HepG2 (cell line): Measurements from ENCODE around the gene RSPRY1. TPM values are rescaled to one million over a fixed set of nuclear protein-coding genes. Genes with fewer than 3 reads are reported as not detected.
A peak's percentile ranks its signal among the peaks of the same experiment; 100 is the strongest.

Source experiments
- ATF4 ChIP-seq, 2 experiments: fragments of 450-650 bp in 1 of 2; sonication (generic) in 1 of 2; formaldehyde crosslinking; IDR thresholded peaks; 2 replicates each; pipeline versions ENCODE4 v1.5.0 to v1.8.0; 2020 to 2022; ENCODE audit warnings: mild to moderate bottlenecking in 1 of 2, missing genetic modification reagents in 1 of 2
- CENPX ChIP-seq: sonication (generic); formaldehyde crosslinking; IDR thresholded peaks from 2 replicates; pipeline ENCODE4 v1.9.0; 2021; ENCODE audit warnings: mild to moderate bottlenecking, missing genetic modification reagents, moderate library complexity
- ESRRA ChIP-seq: sonication (generic); formaldehyde crosslinking; IDR thresholded peaks from 2 replicates; pipeline ENCODE4 v1.5.1; 2020; ENCODE audit warnings: mild to moderate bottlenecking, low read depth, missing genetic modification reagents
- FIP1L1 ChIP-seq: fragments of 200-400 bp; formaldehyde crosslinking; IDR thresholded peaks from 2 replicates; pipeline ENCODE4 v1.6.1; 2018; ENCODE audit warnings: low read depth, mild to moderate bottlenecking, low read length, moderate library complexity, borderline replicate concordance; ENCODE audit not compliant: insufficient read depth
- GATAD1 ChIP-seq: IDR thresholded peaks from 2 replicates; pipeline ENCODE4 v1.6.1; 2016; ENCODE audit warnings: missing genetic modification reagents, missing compliant biosample characterization
- KDM2A ChIP-seq: sonication (generic); formaldehyde crosslinking; IDR thresholded peaks from 2 replicates; pipeline ENCODE4 v1.4.0; 2020; ENCODE audit warnings: low read depth, missing genetic modification reagents, borderline replicate concordance
- LCORL ChIP-seq, 2 experiments: fragments of 450-650 bp in 1 of 2; sonication (generic) in 1 of 2; formaldehyde crosslinking in 1 of 2; IDR thresholded peaks; 2 replicates each; pipeline versions ENCODE4 v1.5.0 to v1.6.1; 2017 to 2020; ENCODE audit warnings: antibody characterized with exemption in 1 of 2, missing genetic modification reagents in 1 of 2
- MED13 ChIP-seq: sonication (generic); formaldehyde crosslinking; IDR thresholded peaks from 2 replicates; pipeline ENCODE4 v1.5.0; 2020; ENCODE audit warnings: missing genetic modification reagents
- NCOA2 ChIP-seq: sonication (generic); formaldehyde crosslinking; IDR thresholded peaks from 2 replicates; pipeline ENCODE4 v1.8.0; 2022; ENCODE audit warnings: inconsistent platforms
- NR2C2 ChIP-seq: sonication (generic); formaldehyde crosslinking; IDR thresholded peaks from 2 replicates; pipeline ENCODE4 v1.4.0; 2020; ENCODE audit warnings: missing genetic modification reagents, mild to moderate bottlenecking, moderate library complexity, borderline replicate concordance
- NR2F6 ChIP-seq, 2 experiments: IDR thresholded peaks; 2 replicates each; pipeline ENCODE4 v1.6.1; 2016; ENCODE audit warnings: antibody characterized with exemption in 1 of 2, mild to moderate bottlenecking in 1 of 2
- PRPF4 ChIP-seq: fragments of 200-400 bp; formaldehyde crosslinking; IDR thresholded peaks from 2 replicates; pipeline ENCODE4 v1.6.1; 2016; ENCODE audit warnings: low read length, low read depth; ENCODE audit not compliant: poor library complexity, severe bottlenecking
- SMAD1 ChIP-seq: sonication (generic); formaldehyde crosslinking; IDR thresholded peaks from 2 replicates; pipeline ENCODE4 v1.4.0; 2020; ENCODE audit warnings: missing genetic modification reagents, low read depth, mild to moderate bottlenecking, borderline replicate concordance
- SP1 ChIP-seq, 2 experiments: fragments of 450-650 bp in 1 of 2; sonication (generic) in 1 of 2; formaldehyde crosslinking in 1 of 2; IDR thresholded peaks; 2 replicates each; pipeline versions ENCODE4 v1.4.0 to v1.6.1; 2016 to 2020; ENCODE audit warnings: missing genetic modification reagents in 1 of 2
- ZFP36L1 ChIP-seq: sonication (generic); formaldehyde crosslinking; IDR thresholded peaks from 2 replicates; pipeline ENCODE4 v1.8.0; 2022; ENCODE audit warnings: mild to moderate bottlenecking, missing genetic modification reagents, moderate library complexity
- ZNF24 ChIP-seq: fragments of 450-650 bp; IDR thresholded peaks from 2 replicates; pipeline ENCODE4 v1.6.1; 2017; ENCODE audit warnings: antibody characterized with exemption, mild to moderate bottlenecking
- ZNF263 ChIP-seq: sonication (generic); formaldehyde crosslinking; IDR thresholded peaks from 2 replicates; pipeline ENCODE4 v1.4.0; 2020; ENCODE audit warnings: missing genetic modification reagents
- ZNF264 ChIP-seq: sonication (generic); formaldehyde crosslinking; IDR thresholded peaks from 2 replicates; pipeline ENCODE4 v1.4.0; 2020; ENCODE audit warnings: missing genetic modification reagents
- ZNF33A ChIP-seq: sonication (generic); formaldehyde crosslinking; IDR thresholded peaks from 2 replicates; pipeline ENCODE4 v1.5.1; 2020; ENCODE audit warnings: missing genetic modification reagents, mild to moderate bottlenecking, moderate library complexity, borderline replicate concordance
- ZNF468 ChIP-seq: sonication (generic); formaldehyde crosslinking; IDR thresholded peaks from 2 replicates; pipeline ENCODE4 v1.8.0; 2022; ENCODE audit warnings: mild to moderate bottlenecking, moderate library complexity, missing genetic modification reagents
- ZNF546 ChIP-seq: sonication (generic); formaldehyde crosslinking; conservative IDR thresholded peaks from 2 replicates; pipeline ENCODE4 v1.8.1; 2023; ENCODE audit warnings: mild to moderate bottlenecking, missing genetic modification reagents
- ZNF564 ChIP-seq: sonication (generic); formaldehyde crosslinking; IDR thresholded peaks from 2 replicates; pipeline ENCODE4 v1.8.1; 2023; ENCODE audit warnings: mild to moderate bottlenecking, missing genetic modification reagents
- ZNF598 ChIP-seq: sonication (generic); formaldehyde crosslinking; IDR thresholded peaks from 2 replicates; pipeline ENCODE4 v1.5.1; 2020; ENCODE audit warnings: mild to moderate bottlenecking, missing genetic modification reagents, borderline replicate concordance
- ZNF713 ChIP-seq: sonication (generic); formaldehyde crosslinking; IDR thresholded peaks from 2 replicates; pipeline ENCODE4 v1.4.0; 2020; ENCODE audit warnings: mild to moderate bottlenecking, missing genetic modification reagents
- ZNF83 ChIP-seq: sonication (generic); formaldehyde crosslinking; IDR thresholded peaks from 2 replicates; pipeline ENCODE4 v1.4.0; 2020; ENCODE audit warnings: missing genetic modification reagents, mild to moderate bottlenecking, borderline replicate concordance
- ZSCAN12 ChIP-seq: sonication (generic); formaldehyde crosslinking; IDR thresholded peaks from 2 replicates; pipeline ENCODE4 v1.9.0; 2021; ENCODE audit warnings: mild to moderate bottlenecking, missing genetic modification reagents
- polyA plus RNA-seq, 8 experiments: library from polyadenylated mRNA; depleted of rRNA in 3 of 8; stranded (reverse) in 7 of 8; unstranded in 1 of 8; fragments of >200 nt; fragmentation: Illumina TruSeq in 4 of 8; extraction: Trizol in 4 of 8; gene quantifications; 2 replicates each; pipeline versions ENCODE4 v1.2.1 to v1.2.3, GENCODE V29; 2011 to 2016; ENCODE audit warnings: low read depth in 4 of 8, missing spikeins in 1 of 8, mixed read lengths in 1 of 8; ENCODE audit not compliant: insufficient read depth in 1 of 8
- total RNA-seq, 5 experiments: library from RNA; depleted of rRNA; stranded (reverse); fragments of >200 nt; fragmentation: Illumina TruSeq; extraction: Trizol; gene quantifications; 2 replicates each; pipeline ENCODE4 v1.2.3, GENCODE V29; 2016; ENCODE audit warnings: low read depth in 1 of 5
- TF ChIP-seq, protein P1 (sequence below): sonication (generic); formaldehyde crosslinking; IDR thresholded peaks from 2 replicates; pipeline ENCODE4 v1.8.0; 2022; ENCODE audit warnings: low read depth, missing genetic modification reagents
- TF ChIP-seq, protein P2 (sequence below): sonication (generic); formaldehyde crosslinking; IDR thresholded peaks from 2 replicates; pipeline ENCODE4 v1.4.0; 2020; ENCODE audit warnings: mild to moderate bottlenecking, missing genetic modification reagents

Gene RSPRY1
- total and polyA plus RNA-seq, 2 of the 13 experiments (the other 11 are each of a cell fraction or from before 2014, with no cell fraction given) = 53.4 to 61.0 TPM

DNA sequence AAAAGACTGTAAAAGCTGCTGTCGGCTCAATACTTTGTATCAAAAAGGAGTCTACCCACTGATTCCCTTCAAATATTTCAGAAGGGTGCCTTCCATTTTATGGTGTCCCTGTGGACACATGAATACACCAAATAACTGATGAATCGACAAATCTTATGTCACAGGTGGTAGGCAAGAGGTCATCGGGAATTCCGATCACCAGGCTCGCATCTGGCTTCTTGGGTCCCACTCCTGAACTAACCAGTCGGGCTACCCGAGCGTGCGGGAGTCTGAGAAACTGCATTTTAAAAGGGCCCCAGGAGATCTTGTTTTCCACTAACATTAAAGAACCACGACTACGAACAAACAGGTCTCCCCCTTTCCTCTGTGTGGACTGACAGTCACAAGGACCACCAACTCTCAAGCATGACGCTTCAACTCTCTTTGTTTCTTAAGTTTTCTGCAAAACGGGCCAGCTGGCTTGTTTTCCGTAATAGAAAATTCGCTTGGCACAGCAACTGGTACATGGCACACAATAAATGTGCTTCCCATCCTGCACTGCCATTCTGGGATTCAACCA, 1.2 kb upstream of the RSPRY1 start (continued):
- TF ChIP-seq, protein P1, sequence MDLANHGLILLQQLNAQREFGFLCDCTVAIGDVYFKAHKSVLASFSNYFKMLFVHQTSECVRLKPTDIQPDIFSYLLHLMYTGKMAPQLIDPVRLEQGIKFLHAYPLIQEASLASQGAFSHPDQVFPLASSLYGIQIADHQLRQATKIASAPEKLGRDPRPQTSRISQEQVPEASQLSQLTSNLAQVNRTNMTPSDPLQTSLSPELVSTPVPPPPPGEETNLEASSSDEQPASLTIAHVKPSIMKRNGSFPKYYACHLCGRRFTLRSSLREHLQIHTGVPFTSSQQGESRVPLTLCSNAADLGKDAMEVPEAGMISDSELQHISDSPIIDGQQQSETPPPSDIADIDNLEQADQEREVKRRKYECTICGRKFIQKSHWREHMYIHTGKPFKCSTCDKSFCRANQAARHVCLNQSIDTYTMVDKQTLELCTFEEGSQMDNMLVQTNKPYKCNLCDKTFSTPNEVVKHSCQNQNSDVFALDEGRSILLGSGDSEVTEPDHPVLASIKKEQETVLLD (CRISPR knock-in tag) = no peak
- TF ChIP-seq PRPF4 = no peak
- TF ChIP-seq ZNF263 (CRISPR knock-in tag) = no peak
- TF ChIP-seq ZNF83 (CRISPR knock-in tag) = no peak
- no peak for TF ChIP-seq CENPX (CRISPR knock-in tag)
- TF ChIP-seq ZNF264 (CRISPR knock-in tag) = 0 out of 2 replicates have a peak, but pooled peaks have one; percentile 6
- peak; percentile 44; the same call in 1 of the 2 replicates for TF ChIP-seq ZNF564 (CRISPR knock-in tag)
- TF ChIP-seq ZNF598 = 0 out of 2 replicates have a peak, but pooled peaks have one; percentile 53
- no peak for TF ChIP-seq SMAD1 (CRISPR knock-in tag)
- TF ChIP-seq ZNF24 = no peak
- TF ChIP-seq NR2C2 (CRISPR knock-in tag) = 0 out of 2 replicates have a peak, but pooled peaks have one; percentile 7
- no peak for TF ChIP-seq ESRRA (CRISPR knock-in tag)
- TF ChIP-seq NR2F6 (IDR thresholded peaks at IDR 0.05) = peak; percentile 16; the same call in 1 of the 2 replicates
- TF ChIP-seq NR2F6 (CRISPR knock-in tag; IDR thresholded peaks at IDR 0.05) = 0 out of 2 replicates have a peak, but pooled peaks have one; percentile 9
- TF ChIP-seq GATAD1 = no peak
- TF ChIP-seq, protein P2, sequence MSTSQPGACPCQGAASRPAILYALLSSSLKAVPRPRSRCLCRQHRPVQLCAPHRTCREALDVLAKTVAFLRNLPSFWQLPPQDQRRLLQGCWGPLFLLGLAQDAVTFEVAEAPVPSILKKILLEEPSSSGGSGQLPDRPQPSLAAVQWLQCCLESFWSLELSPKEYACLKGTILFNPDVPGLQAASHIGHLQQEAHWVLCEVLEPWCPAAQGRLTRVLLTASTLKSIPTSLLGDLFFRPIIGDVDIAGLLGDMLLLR (CRISPR knock-in tag) = no peak
- 0 out of 2 replicates have a peak, but pooled peaks have one; percentile 54 for TF ChIP-seq ZSCAN12
- TF ChIP-seq SP1 (IDR thresholded peaks at IDR 0.05) = no peak
- TF ChIP-seq SP1 (CRISPR knock-in tag; IDR thresholded peaks at IDR 0.05) = 0 out of 2 replicates have a peak, but pooled peaks have one; percentile 14
- no peak for TF ChIP-seq NCOA2 (CRISPR knock-in tag)
- TF ChIP-seq ATF4 (CRISPR knock-in tag; IDR thresholded peaks at IDR 0.05) = peak in 1 of 2 experiments; percentile 32; a peak in 1 of 4 replicates
- no peak for TF ChIP-seq LCORL (IDR thresholded peaks at IDR 0.05)
- TF ChIP-seq LCORL (CRISPR knock-in tag; IDR thresholded peaks at IDR 0.05) = peak; percentile 21; the same call in 1 of the 2 replicates
- TF ChIP-seq KDM2A (CRISPR knock-in tag) = no peak
- TF ChIP-seq MED13 (CRISPR knock-in tag) = 0 out of 2 replicates have a peak, but pooled peaks have one; percentile 4
- no peak for TF ChIP-seq ZNF468 (CRISPR knock-in tag)
- TF ChIP-seq ZNF33A (CRISPR knock-in tag) = peak; percentile 11; the same call in 1 of the 2 replicates
- no peak for TF ChIP-seq FIP1L1
- no peak for TF ChIP-seq ZFP36L1 (CRISPR knock-in tag)
- no peak for TF ChIP-seq ZNF713 (CRISPR knock-in tag)
- TF ChIP-seq ZNF546 (CRISPR knock-in tag) = 0 out of 2 replicates have a peak, but pooled peaks have one; percentile 39
